HG03103 (cell line): Measurements from ENCODE around the gene ANAPC2.
A peak's percentile ranks its signal among the peaks of the same experiment; 100 is the strongest.

Source experiments
- ATAC-seq: cut with Tn5 transposase; IDR thresholded peaks from one replicate; pipeline ENCODE4 v1.9.1; 2021; ENCODE audit warnings: low read depth; ENCODE audit not compliant: unreplicated experiment

The ANAPC2 gene

GRCh38 chr9:137216188-137216965 is 28.0 kb upstream of the ANAPC2 start:
- ATAC-seq, result no peak

GRCh38 chr9:137215196-137215986 is 27.0 kb upstream of the ANAPC2 start:
- no peak for ATAC-seq

- no peak for ATAC-seq
Observed at GRCh38 chr9:137214620-137215019, 26.3 kb upstream of the ANAPC2 start.

GRCh38 chr9:137213160-137214060 is 25.1 kb upstream of the ANAPC2 start:
- ATAC-seq, result no peak

GRCh38 chr9:137212520-137212919 is 24.2 kb upstream of the ANAPC2 start:
- ATAC-seq, result no peak

- ATAC-seq, result no peak
Observed at GRCh38 chr9:137211532-137211931, 23.2 kb upstream of the ANAPC2 start.

- no peak for ATAC-seq
Observed at GRCh38 chr9:137206602-137207001, 18.2 kb upstream of the ANAPC2 start.

- no peak for ATAC-seq
Observed at GRCh38 chr9:137205126-137206069, 17.0 kb upstream of the ANAPC2 start, which contains the start of the genes NDOR1 and TMEM203. Gene NDOR1, plus strand, starts transcription at chr9:137205700. Its CDS starts 78 bp downstream, at chr9:137205778. Gene TMEM203, minus strand, starts transcription at chr9:137205648. Its CDS starts 234 bp downstream, at chr9:137205414.

- no peak for ATAC-seq
Observed at GRCh38 chr9:137204731-137205125, 16.4 kb upstream of the ANAPC2 start.

GRCh38 chr9:137202966-137203365 is 14.6 kb upstream of the ANAPC2 start:
- ATAC-seq, result no peak

- no peak for ATAC-seq
Observed at GRCh38 chr9:137201205-137201868, 13.0 kb upstream of the ANAPC2 start.

GRCh38 chr9:137200311-137201204 is 12.2 kb upstream of the ANAPC2 start, which contains the start of gene TPRN:
Gene TPRN, minus strand, starts transcription at chr9:137200741. Its CDS starts 30 bp downstream, at chr9:137200711.
- ATAC-seq, result peak; percentile 81

- ATAC-seq, result no peak
Observed at GRCh38 chr9:137199411-137200121, 11.2 kb upstream of the ANAPC2 start.

GRCh38 chr9:137198902-137199283 is 10.5 kb upstream of the ANAPC2 start:
- no peak for ATAC-seq

GRCh38 chr9:137198051-137198901 is 9.9 kb upstream of the ANAPC2 start:
- no peak for ATAC-seq

- no peak for ATAC-seq
Observed at GRCh38 chr9:137195525-137196220, 7.3 kb upstream of the ANAPC2 start.
